Measurements from ENCODE around the gene FBXW7.

Gene FBXW7

GRCh38 chr4:152462695-152463094, 73.2 kb downstream of the FBXW7 start:
- no peak for TF ChIP-seq ZBTB7A (IDR thresholded peaks at IDR 0.05; ENCODE audit: low read depth)
- TF ChIP-seq CEBPB (IDR thresholded peaks at IDR 0.05): no peak
- TF ChIP-seq TCF12 (IDR thresholded peaks at IDR 0.05; ENCODE audit: low read depth): no peak
- TF ChIP-seq EGR1 (IDR thresholded peaks at IDR 0.05): no peak
- no peak for TF ChIP-seq TAF1 (IDR thresholded peaks at IDR 0.05; ENCODE audit: low read depth)
- TF ChIP-seq RAD21 (IDR thresholded peaks at IDR 0.05; ENCODE audit: low read depth): no peak
- TF ChIP-seq TEAD4 (IDR thresholded peaks at IDR 0.05): no peak
- TF ChIP-seq FOXM1 (IDR thresholded peaks at IDR 0.05; ENCODE audit: borderline replicate concordance, low read depth): no peak
- no peak for TF ChIP-seq MAX (IDR thresholded peaks at IDR 0.05)
- TF ChIP-seq REST (IDR thresholded peaks at IDR 0.05; ENCODE audit: low read depth): no peak

- TF ChIP-seq TCF12 (IDR thresholded peaks at IDR 0.05; ENCODE audit: low read depth) (no peak), REST (IDR thresholded peaks at IDR 0.05; ENCODE audit: low read depth) (no peak), TEAD4 (IDR thresholded peaks at IDR 0.05) (no peak), CREB1 (IDR thresholded peaks at IDR 0.05; ENCODE audit: low read depth) (no peak)
These were observed 73.8 kb downstream of the FBXW7 start for GRCh38 chr4:152462047-152462446.

DNA sequence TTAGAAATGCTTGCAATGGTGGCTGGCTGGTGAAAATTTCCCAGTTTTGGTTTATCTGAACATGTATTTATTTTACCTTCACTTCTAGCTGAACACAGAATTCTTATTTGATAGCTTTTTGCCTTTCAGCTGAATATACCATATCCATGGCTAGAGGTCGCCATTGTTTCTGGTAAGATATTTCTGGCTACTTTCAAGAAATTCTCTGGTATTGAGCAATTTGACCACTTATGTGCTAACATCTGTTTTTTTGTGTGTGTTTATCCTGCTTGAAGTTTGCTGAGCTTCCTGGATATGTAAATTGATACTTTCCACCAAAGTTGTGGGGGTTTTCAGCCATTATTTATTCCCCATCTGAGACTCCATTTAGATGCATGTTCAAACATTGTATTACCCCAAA, 75.4 kb downstream of the FBXW7 start:
- peak; percentile 12; the same call in 1 of the 2 replicates for TF ChIP-seq RAD21 (IDR thresholded peaks at IDR 0.05; ENCODE audit: low read depth)
- no peak for TF ChIP-seq CREB1 (IDR thresholded peaks at IDR 0.05; ENCODE audit: low read depth)
- no peak for TF ChIP-seq ZBTB7A (IDR thresholded peaks at IDR 0.05; ENCODE audit: low read depth)
- no peak for TF ChIP-seq YY1 (IDR thresholded peaks at IDR 0.05; ENCODE audit: low read depth)

- no peak for TF ChIP-seq TEAD4 (IDR thresholded peaks at IDR 0.05)
- no peak for TF ChIP-seq YY1 (IDR thresholded peaks at IDR 0.05; ENCODE audit: low read depth)
- TF ChIP-seq, protein P1, sequence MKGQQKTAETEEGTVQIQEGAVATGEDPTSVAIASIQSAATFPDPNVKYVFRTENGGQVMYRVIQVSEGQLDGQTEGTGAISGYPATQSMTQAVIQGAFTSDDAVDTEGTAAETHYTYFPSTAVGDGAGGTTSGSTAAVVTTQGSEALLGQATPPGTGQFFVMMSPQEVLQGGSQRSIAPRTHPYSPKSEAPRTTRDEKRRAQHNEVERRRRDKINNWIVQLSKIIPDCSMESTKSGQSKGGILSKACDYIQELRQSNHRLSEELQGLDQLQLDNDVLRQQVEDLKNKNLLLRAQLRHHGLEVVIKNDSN (IDR thresholded peaks at IDR 0.05): no peak
- TF ChIP-seq ZBTB7A (IDR thresholded peaks at IDR 0.05; ENCODE audit: low read depth): no peak
- no peak for TF ChIP-seq REST (IDR thresholded peaks at IDR 0.05; ENCODE audit: low read depth)
- TF ChIP-seq CEBPB (IDR thresholded peaks at IDR 0.05): no peak
- no peak for TF ChIP-seq EP300 (IDR thresholded peaks at IDR 0.05; ENCODE audit: borderline replicate concordance)
- TF ChIP-seq FOXM1 (IDR thresholded peaks at IDR 0.05; ENCODE audit: borderline replicate concordance, low read depth): no peak
- no peak for TF ChIP-seq NFIC (IDR thresholded peaks at IDR 0.05)
- no peak for TF ChIP-seq TCF12 (IDR thresholded peaks at IDR 0.05; ENCODE audit: low read depth)
- TF ChIP-seq CREB1 (IDR thresholded peaks at IDR 0.05; ENCODE audit: low read depth): no peak
- TF ChIP-seq TAF1 (IDR thresholded peaks at IDR 0.05; ENCODE audit: low read depth): no peak
- no peak for TF ChIP-seq RAD21 (IDR thresholded peaks at IDR 0.05; ENCODE audit: low read depth)
- TF ChIP-seq MAX (IDR thresholded peaks at IDR 0.05): no peak
- TF ChIP-seq EGR1 (IDR thresholded peaks at IDR 0.05): no peak
These were observed 76.6 kb downstream of the FBXW7 start for GRCh38 chr4:152459326-152459725.

DNA sequence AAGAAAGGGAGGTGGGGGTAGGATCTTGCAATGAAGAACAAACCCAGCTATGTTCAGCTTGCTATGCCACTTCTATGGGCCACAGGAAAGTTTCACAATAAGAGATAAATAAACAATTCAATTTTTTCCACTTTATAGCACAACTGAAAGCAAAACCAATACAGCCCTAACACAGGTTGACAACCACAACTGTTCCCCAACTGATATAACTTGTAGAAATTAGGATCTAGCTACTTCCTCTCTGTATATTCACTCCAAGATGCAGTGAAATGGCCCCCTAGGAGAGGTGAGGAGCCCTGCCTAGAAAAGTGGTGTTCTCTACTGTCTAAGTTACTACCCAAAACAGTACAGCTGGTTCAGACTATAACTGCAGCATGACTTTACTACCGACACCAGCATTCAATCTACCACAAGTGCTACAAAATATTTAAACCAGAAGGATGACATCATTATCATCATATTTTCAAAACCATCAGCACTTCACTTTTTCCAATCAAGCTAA, 77.0 kb downstream of the FBXW7 start:
- TF ChIP-seq CEBPB (IDR thresholded peaks at IDR 0.05): no peak

DNA sequence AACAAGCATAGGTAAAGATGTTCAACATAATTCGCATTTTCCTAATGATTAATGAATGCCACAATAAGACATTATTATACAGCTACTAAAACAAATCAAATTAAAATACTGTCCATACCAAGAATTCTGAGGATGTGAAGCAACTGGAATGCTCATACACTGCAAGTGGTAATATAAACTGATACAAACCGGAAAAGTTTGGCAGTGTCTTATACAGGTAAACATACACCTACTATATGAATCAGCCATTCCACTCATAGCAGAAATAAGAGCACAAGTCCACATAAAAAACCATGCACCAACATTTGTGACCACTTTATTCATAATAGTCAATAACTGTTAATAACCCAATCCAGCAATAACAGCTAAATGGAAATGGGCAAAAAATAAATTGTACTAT, 79.3 kb downstream of the FBXW7 start:
- TF ChIP-seq REST (IDR thresholded peaks at IDR 0.05; ENCODE audit: low read depth) (no peak), TCF12 (IDR thresholded peaks at IDR 0.05; ENCODE audit: low read depth) (no peak), MAX (IDR thresholded peaks at IDR 0.05) (no peak), FOXM1 (IDR thresholded peaks at IDR 0.05; ENCODE audit: borderline replicate concordance, low read depth) (no peak), EGR1 (IDR thresholded peaks at IDR 0.05) (no peak), RAD21 (IDR thresholded peaks at IDR 0.05; ENCODE audit: low read depth) (no peak), TEAD4 (IDR thresholded peaks at IDR 0.05) (no peak), CEBPB (IDR thresholded peaks at IDR 0.05) (no peak), NFIC (IDR thresholded peaks at IDR 0.05) (no peak), TAF1 (IDR thresholded peaks at IDR 0.05; ENCODE audit: low read depth) (no peak), EP300 (IDR thresholded peaks at IDR 0.05; ENCODE audit: borderline replicate concordance) (no peak), YY1 (IDR thresholded peaks at IDR 0.05; ENCODE audit: low read depth) (no peak), CREB1 (IDR thresholded peaks at IDR 0.05; ENCODE audit: low read depth) (no peak), ZBTB7A (IDR thresholded peaks at IDR 0.05; ENCODE audit: low read depth) (no peak)
- TF ChIP-seq, protein P1 (IDR thresholded peaks at IDR 0.05): no peak
